GM18519 (cell line): ENCODE data around the gene PGBD5.

Source experiments
- ATAC-seq: cut with Tn5 transposase; IDR thresholded peaks from one replicate; pipeline ENCODE4 v1.9.1; 2021; ENCODE audit warnings: mild to moderate bottlenecking, moderate library complexity; ENCODE audit not compliant: unreplicated experiment, low FRiP score

The PGBD5 gene

GRCh38 chr1:230310381-230311163 lies 115.6 kb downstream of the PGBD5 start:
- no peak for ATAC-seq

DNA sequence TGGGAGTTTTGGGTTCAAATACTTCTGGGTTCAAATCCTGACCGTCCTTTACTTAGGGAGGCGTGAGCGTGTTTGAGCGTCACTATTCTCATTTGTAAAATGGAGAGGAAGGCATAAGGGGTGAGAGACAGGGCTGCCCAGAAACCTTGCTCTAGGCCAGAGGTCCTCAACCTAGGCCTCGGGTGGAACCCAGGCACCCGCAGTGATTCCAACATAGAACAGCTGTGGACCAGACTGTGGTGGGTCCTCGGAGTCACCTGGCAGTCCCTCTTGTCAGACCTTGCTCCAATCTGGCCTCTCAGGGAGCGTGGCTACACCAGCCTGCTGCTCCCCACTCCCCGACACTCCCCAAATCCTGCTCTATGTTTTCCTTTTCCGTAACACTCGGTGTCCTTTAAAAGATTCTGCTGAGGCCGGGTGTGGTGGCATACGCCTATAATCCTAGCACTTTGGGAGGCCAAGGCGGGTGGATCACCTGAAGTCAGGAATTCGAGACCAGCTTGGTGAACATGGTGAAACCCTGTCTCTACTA lies 116.4 kb downstream of the PGBD5 start:
- no peak for ATAC-seq

GRCh38 chr1:230308821-230309220 lies 117.3 kb downstream of the PGBD5 start:
- no peak for ATAC-seq

GRCh38 chr1:230308039-230308438 lies 118.1 kb downstream of the PGBD5 start:
- ATAC-seq = no peak

- no peak for ATAC-seq
Observed at GRCh38 chr1:230307213-230307612, 118.9 kb downstream of the PGBD5 start.

DNA sequence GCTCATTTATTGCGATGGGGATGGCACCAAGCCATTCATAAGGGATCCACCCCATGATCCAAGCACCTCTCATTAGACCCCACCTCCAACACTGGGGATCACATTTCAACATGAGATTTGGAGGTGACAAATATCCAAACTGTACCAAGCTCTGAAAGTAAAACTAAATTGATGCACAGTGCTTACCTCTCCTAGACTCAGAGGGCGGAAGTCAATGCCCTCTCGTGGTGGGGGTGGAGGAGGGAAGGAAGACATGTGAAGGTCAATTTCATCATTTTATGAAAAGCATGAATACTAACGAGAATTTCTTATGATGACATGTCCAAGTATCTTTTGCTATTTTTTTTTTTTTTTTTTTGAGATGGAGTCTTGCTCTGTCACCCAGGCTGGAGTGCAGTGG lies 120.0 kb downstream of the PGBD5 start:
- peak; percentile 61 for ATAC-seq

- ATAC-seq = no peak
Observed at GRCh38 chr1:230303822-230304221, 122.3 kb downstream of the PGBD5 start.

DNA sequence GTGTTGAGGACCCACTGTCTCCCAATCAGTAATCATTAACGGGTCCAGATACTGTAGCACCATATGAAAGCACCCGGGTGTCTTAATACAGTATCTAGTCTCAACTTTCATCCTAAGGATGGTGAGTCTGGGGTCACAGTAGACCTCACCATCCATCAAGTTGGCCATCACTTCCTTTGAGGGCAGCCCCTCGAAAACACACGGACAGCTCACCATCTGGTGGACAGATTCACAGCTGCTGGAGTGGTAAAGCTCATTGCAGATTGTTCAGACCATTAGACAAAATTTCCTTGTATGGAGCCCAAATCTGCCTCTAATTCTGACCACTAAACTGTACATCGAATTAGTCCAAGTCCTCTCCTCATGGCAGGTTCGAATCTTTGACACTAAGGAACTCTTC lies 123.1 kb downstream of the PGBD5 start:
- no peak for ATAC-seq

- no peak for ATAC-seq
Observed at GRCh38 chr1:230301822-230302221, 124.3 kb downstream of the PGBD5 start.

GRCh38 chr1:230301322-230301721 lies 124.8 kb downstream of the PGBD5 start:
- no peak for ATAC-seq

DNA sequence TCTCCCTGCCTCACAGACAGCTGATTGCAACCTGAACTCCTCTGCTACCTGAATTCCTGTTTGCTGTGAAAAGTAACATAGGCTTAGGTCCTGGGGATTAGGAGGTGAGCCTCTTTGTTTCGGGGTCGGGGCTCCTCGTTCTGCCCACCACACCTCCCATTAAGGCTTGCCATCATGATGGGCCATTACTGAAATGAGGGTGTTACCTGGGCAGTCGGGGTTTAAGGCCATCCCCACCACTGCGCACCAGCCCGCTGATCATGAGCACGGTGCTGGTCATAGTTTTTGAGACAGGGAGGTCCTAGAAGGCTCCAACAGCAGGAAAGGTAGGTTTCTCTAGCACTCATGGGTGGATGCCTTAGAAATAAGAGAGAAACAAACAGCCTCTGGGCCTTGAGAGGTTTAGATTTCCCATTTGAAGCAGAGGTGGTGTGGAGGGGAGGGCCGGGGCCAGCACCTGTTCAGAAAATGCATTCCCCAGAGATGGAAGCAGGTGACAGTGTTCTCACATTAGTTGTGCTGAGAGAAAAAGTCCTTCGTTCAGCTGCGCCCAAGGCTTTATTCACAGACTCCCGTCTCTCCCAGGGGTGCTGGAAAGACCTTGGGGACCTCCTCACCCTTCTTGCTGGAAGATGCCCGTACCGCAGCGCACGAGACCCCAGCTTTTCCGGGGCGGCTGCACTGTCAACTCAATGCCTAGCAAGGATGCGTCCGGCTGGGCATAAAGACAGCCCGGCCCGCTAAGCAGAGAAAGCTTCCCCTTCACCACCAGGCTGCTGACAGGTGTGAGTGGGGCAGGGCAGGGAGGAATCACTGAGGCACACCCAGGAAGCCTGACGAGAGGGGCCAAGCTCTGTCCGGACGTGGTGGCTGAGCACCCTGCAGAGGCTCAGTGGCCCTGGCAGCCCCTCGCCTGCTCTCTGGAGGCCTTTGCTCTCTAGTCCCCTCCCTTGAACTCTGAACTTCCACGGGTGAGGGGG lies 125.5 kb downstream of the PGBD5 start:
- no peak for ATAC-seq

DNA sequence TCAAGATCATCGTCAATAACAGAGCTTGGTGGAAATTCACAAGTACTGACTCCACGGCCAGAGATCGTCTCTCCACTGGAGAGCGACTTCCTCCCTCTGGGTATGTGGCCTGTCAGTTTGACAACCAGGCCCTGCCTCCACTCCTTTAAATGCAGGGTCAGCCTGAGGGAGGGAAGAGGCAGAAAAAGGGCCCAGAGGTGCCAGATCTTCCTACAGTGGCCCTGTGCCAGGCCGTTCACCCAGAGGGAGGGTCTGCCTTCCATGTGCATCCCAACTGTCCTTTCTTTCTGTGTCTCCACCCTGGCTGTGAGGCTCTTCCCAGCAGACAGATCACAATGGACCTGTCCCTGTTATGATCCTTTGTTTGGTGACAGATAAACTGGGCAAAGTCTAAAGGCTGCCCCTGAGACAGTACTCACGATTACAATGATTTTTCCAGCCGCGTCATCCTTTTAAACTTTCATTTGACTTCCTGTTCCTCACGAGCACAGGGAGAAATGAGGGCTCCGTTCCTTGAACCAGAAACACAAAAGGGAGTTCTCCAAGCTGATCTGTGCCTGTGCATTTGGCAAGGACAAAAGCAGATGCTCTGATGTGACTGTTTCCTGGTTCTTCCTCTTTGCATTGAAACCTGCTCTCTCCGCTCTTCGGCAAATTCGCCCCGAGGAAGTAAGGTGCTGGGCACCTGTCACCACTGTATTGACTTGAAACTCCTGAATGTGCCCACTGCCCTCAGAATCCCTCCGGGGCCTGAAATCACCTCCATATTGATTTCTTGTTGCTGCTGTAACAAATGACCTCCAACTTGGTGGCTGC lies 126.7 kb downstream of the PGBD5 start:
- no peak for ATAC-seq

DNA sequence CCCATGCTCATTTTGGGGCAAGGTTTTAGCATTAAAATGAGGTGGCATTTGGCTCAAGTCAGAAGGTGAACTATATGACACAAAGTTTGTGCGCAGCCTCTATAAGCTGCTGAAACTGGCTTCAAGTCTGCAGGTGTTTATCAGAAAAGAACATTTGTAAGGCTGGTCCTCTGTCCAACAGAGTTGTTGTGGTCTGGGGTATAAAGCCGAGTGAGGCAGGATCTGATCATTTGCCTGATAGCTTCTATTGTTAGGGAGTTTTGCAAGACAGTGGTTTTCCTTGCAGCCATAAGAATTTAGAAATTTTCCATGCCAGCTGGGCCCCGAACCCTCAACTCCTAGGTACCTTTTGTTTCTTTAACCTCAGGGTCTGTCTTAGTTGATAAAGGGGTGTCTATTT lies 130.8 kb downstream of the PGBD5 start:
- ATAC-seq = no peak

- no peak for ATAC-seq
Observed at GRCh38 chr1:230293390-230293700, 132.8 kb downstream of the PGBD5 start.

GRCh38 chr1:230292689-230293389 lies 133.3 kb downstream of the PGBD5 start:
- no peak for ATAC-seq

DNA sequence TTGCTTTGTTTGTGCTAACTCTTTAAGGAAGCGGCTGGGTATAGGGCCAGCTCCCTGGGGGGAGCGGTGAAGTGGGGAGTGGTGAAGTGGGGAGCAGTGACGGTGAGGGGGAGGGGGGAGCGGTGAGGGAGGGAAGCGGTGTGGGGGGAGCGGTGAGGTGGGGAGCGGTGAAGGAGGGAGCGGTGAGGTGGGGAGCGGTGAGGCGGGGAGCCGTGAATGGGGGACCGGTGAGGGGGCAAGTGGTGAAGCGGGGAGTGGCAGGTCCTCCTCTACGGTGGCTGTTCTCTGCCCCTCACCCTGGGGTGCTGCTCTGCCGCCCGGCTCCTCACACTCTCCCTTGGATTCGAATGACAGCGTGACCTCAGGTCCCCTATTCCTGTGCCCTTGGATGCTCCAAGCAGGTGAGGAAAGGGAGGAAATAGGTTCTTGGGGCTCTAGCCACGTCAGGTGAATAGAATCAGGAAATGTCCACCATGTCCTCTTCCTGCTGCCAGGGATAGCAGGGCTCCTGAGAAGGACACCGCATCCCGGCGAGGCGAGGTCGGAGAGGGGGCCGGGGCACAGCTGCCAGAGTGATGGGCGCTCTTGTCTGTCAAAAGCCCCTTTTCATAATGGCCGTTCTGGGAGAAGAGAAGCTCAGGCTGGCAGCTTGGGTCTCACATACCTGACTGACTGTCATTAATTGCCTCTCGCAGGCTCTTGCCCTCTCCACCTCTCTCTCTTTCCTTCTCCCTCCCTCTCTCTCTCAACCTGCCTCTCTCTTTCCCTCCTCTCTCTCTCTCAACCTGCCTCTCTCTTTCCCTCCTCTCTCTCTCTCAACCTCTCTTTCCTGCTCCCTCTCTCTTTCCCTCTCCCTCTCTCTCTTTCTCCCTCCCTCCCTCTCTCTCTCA lies 134.2 kb downstream of the PGBD5 start:
- ATAC-seq = no peak

DNA sequence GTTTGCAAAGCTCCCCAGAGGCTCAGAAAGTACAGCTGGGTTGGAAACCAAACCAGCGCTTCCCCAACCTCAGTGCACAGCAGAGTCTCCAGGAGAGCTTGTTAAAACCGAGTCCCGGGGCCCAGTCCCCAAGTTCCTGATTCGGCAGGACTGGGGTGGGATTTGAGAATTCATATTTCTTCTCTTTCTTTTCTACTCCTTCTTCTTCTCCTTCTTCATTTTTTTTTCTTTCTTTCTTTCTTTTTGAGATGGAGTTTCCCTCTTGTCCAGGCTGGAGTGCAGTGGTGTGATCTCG lies 136.8 kb downstream of the PGBD5 start:
- no peak for ATAC-seq

DNA sequence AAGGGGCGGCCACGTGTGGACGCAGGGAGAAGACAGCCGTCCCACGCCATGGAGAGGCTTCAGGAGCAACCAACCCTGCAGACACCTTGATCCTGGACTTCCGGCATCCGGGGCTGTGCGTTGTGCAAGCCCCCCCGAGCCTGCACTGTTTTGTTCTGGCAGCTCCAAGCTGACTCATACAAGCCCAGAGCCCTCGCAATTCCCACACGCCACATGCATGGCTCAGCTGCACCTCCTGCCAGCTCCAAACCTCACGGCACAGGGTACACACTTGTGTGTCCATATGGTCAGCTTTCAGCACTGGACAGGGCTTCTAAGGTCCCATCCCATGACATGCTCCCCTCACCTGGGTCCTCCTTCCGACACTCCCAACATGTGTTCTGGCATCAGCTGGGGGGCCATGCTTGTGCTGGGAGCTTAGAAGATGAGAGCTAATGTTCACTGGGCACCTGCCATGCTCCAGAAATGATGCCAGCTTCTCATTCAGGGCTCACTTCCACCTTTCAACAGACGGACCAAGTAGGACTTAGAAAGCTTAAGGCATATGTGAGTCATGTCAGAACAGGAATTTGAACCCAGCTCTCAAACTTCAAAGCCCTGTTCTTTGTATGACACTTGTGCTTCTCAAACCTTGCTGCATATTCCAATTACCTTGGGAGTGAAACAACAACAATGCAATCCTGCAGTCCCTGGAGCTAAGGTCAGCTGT lies 137.3 kb downstream of the PGBD5 start:
- no peak for ATAC-seq
